Measurements from ENCODE around the gene BNIP5.

GRCh38 chr6:36331381-36331780, 5.3 kb downstream of the BNIP5 start:
- TF ChIP-seq CTCF (conservative IDR thresholded peaks at IDR 0.05) (no peak), ZFX (IDR thresholded peaks at IDR 0.05) (no peak)
